IMR-90 (cell line): ENCODE data around the gene SRGAP3. TPM values are rescaled to one million over a fixed set of nuclear protein-coding genes. Genes with fewer than 3 reads are reported as not detected.

Experiments
- ATAC-seq: fragments of 200-7000 bp; cut with Tn5 transposase; 2 replicates; pipeline ENCODE4 v1.9.1; 2020; ENCODE audit warnings: low read depth, mild to moderate bottlenecking, moderate library complexity
- BruUV-seq: library from RNA; stranded (reverse); fragments of 400-500 nt; replicated peaks from 2 replicates; lab custom pipeline; 2021; lab: Mats Ljungman, UMichigan
- CTCF ChIA-PET: fragments of 300-600 bp; formaldehyde crosslinking; extraction: SDS; loops from one replicate; lab custom pipeline; 2021; ENCODE audit warnings: antibody characterized with exemption; lab: Yijun Ruan, JAX
- POLR2A ChIA-PET: fragments of 300-600 bp; sonication (Branson Sonifier 250); formaldehyde crosslinking; loops from one replicate; lab custom pipeline; 2022; ENCODE audit warnings: antibody characterized with exemption; ENCODE audit not compliant: unreplicated experiment; lab: Charles Lee
- DNase-seq: peaks from one replicate; pipeline ENCODE4 v3.0.0; 2013
- H2AFZ ChIP-seq: replicated peaks from 2 replicates; pipeline ENCODE3; 2013; ENCODE audit warnings: low read length, mild to moderate bottlenecking; ENCODE audit not compliant: poor library complexity
- H2AK5ac ChIP-seq: 2 replicates; pipeline ENCODE4 v1.6.1; 2013; ENCODE audit warnings: low read depth, low read length, inconsistent platforms
- H2AK9ac ChIP-seq: replicated peaks from 2 replicates; pipeline ENCODE3; 2013; ENCODE audit warnings: mild to moderate bottlenecking, low read depth, low read length, moderate library complexity; ENCODE audit not compliant: poor library complexity
- H2BK120ac ChIP-seq: 2 replicates; pipeline ENCODE4 v1.6.1; 2013; ENCODE audit warnings: low read depth, low read length, inconsistent platforms
- H2BK15ac ChIP-seq: 3 replicates; pipeline ENCODE4 v1.6.1; 2013; ENCODE audit warnings: low read depth, low read length, inconsistent platforms
- H2BK20ac ChIP-seq: 2 replicates; pipeline ENCODE4 v1.6.1; 2013; ENCODE audit warnings: low read depth, mild to moderate bottlenecking, inconsistent platforms, low read length, moderate library complexity
- H2BK5ac ChIP-seq: 2 replicates; pipeline ENCODE4 v1.6.1; 2013; ENCODE audit warnings: mild to moderate bottlenecking, low read depth, low read length, inconsistent platforms; ENCODE audit not compliant: poor library complexity, severe bottlenecking
- H3K14ac ChIP-seq: replicated peaks from 2 replicates; pipeline ENCODE4 v1.6.1; 2013; ENCODE audit warnings: low read depth, low read length, inconsistent platforms
- H3K18ac ChIP-seq: 2 replicates; pipeline ENCODE4 v1.6.1; 2013; ENCODE audit warnings: low read depth, low read length, control low read depth
- H3K23ac ChIP-seq: 2 replicates; pipeline ENCODE4 v1.6.1; 2013; ENCODE audit warnings: low read depth, low read length, inconsistent platforms
- H3K27ac ChIP-seq: 2 replicates; pipeline ENCODE4 v1.5.1; 2013; ENCODE audit warnings: mild to moderate bottlenecking, control low read depth, low read length; ENCODE audit not compliant: insufficient read depth
- H3K27me3 ChIP-seq: 2 replicates; pipeline ENCODE4 v1.6.1; 2013; ENCODE audit warnings: low read length; ENCODE audit not compliant: control insufficient read depth, insufficient read depth
- H3K36me3 ChIP-seq: 2 replicates; pipeline ENCODE4 v1.6.1; 2013; ENCODE audit warnings: low read length, mixed read lengths; ENCODE audit not compliant: control insufficient read depth, insufficient read depth
- H3K4ac ChIP-seq: 2 replicates; pipeline ENCODE4 v1.6.1; 2013; ENCODE audit warnings: low read depth, low read length, inconsistent platforms
- H3K4me1 ChIP-seq: 2 replicates; pipeline ENCODE4 v1.6.1; 2013; ENCODE audit warnings: low read length, mixed read lengths; ENCODE audit not compliant: control insufficient read depth, insufficient read depth
- H3K4me2 ChIP-seq: 2 replicates; pipeline ENCODE4 v1.6.1; 2013; ENCODE audit warnings: low read depth, mild to moderate bottlenecking, control low read depth, low read length, moderate library complexity
- H3K4me3 ChIP-seq: 2 replicates; pipeline ENCODE4 v1.5.1; 2013; ENCODE audit warnings: low read depth, mild to moderate bottlenecking, control low read depth, low read length, moderate library complexity; ENCODE audit not compliant: insufficient read depth
- H3K56ac ChIP-seq: 2 replicates; pipeline ENCODE4 v1.6.1; 2013; ENCODE audit warnings: low read length, inconsistent platforms; ENCODE audit not compliant: insufficient read depth; ENCODE audit errors: extremely low read depth
- H3K79me1 ChIP-seq, 2 experiments: 2 replicates each; pipeline ENCODE4 v1.6.1; 2013; ENCODE audit warnings: low read length in 2 of 2, inconsistent platforms in 1 of 2, low read depth in 1 of 2
- H3K9ac ChIP-seq: 2 replicates; pipeline ENCODE4 v1.6.1; 2013; ENCODE audit warnings: low read depth, low read length, control low read depth
- H3K9me1 ChIP-seq: 2 replicates; pipeline ENCODE4 v1.6.1; 2013; ENCODE audit warnings: low read length, inconsistent platforms; ENCODE audit not compliant: insufficient read depth
- H3K9me3 ChIP-seq: 2 replicates; pipeline ENCODE4 v1.6.1; 2013; ENCODE audit warnings: low read length; ENCODE audit not compliant: control insufficient read depth, insufficient read depth
- H4K20me1 ChIP-seq: 2 replicates; pipeline ENCODE4 v1.6.1; 2013; ENCODE audit warnings: low read length, inconsistent platforms; ENCODE audit not compliant: insufficient read depth
- H4K5ac ChIP-seq: 2 replicates; pipeline ENCODE4 v1.6.1; 2013; ENCODE audit warnings: mild to moderate bottlenecking, low read depth, low read length, control low read depth
- H4K8ac ChIP-seq, 2 experiments: 2 replicates each; pipeline ENCODE4 v1.6.1; 2013; ENCODE audit warnings: low read depth in 2 of 2, low read length in 2 of 2, control low read depth in 1 of 2, inconsistent platforms in 1 of 2
- H4K91ac ChIP-seq: 2 replicates; pipeline ENCODE4 v1.6.1; 2013; ENCODE audit warnings: low read depth, low read length, inconsistent platforms; ENCODE audit not compliant: insufficient read depth
- CEBPB ChIP-seq: IDR thresholded peaks from 2 replicates; pipeline ENCODE4 v1.6.1; 2012; ENCODE audit warnings: low read depth, low read length, improper control_type of control experiment
- CHD1 ChIP-seq: IDR thresholded peaks from 2 replicates; pipeline ENCODE4 v1.6.1; 2012; ENCODE audit warnings: low read depth, low read length, improper control_type of control experiment
- ELK1 ChIP-seq: fragments of 150-350 bp; IDR thresholded peaks from 2 replicates; pipeline ENCODE4 v1.6.1; 2016; ENCODE audit warnings: low read depth, mild to moderate bottlenecking, low read length, moderate library complexity, borderline replicate concordance
- MXI1 ChIP-seq: IDR thresholded peaks from 2 replicates; pipeline ENCODE4 v1.6.1; 2012; ENCODE audit warnings: low read depth, mild to moderate bottlenecking, low read length, moderate library complexity, borderline replicate concordance
- WGBS, 2 experiments: methylation state at CpG; one replicate each; pipeline versions ENCODE4 v1.1.5 to v1.1.7; 2013; ENCODE audit warnings: missing lambda C conversion rate in 2 of 2; ENCODE audit not compliant: insufficient read length in 1 of 2; ENCODE audit errors: extremely low coverage in 2 of 2; 5-methylcytosine and 5-hydroxymethylcytosine counted together
- dilution Hi-C: fragments of 300-500 bp; cut with HindIII; formaldehyde crosslinking; loops from one replicate; pipeline ENCODE4 v1.14.3; 2018; ENCODE audit warnings: low sequenced_read_pairs; ENCODE audit not compliant: unreplicated experiment
- in situ Hi-C: fragments of 300-500 bp; cut with MboI; formaldehyde crosslinking; loops from 3 replicates; pipeline ENCODE4 v1.14.3; 2019; ENCODE audit warnings: low sequenced_read_pairs, inconsistent platforms, mixed read lengths
- intact Hi-C: fragments of 100-400 bp; cut with micrococcal nuclease; formaldehyde crosslinking; loops from 2 replicates; pipeline ENCODE4 v1.10.0; 2022
- polyA plus RNA-seq, 3 experiments: library from polyadenylated mRNA; depleted of rRNA; stranded (reverse); fragments of >200 nt; gene quantifications; 2 replicates each; pipeline ENCODE4 v1.2.3, GENCODE V29; 2012; ENCODE audit warnings: low replicate concordance in 1 of 3
- total RNA-seq: library from RNA; depleted of rRNA; stranded (reverse); fragments of >200 nt; gene quantifications from 2 replicates; pipeline ENCODE4 v1.2.3, GENCODE V29; 2012

The SRGAP3 gene
- total and polyA plus RNA-seq, 2 of the 4 experiments (the other 2 are of a cell fraction) = 0.68 to 1.4 TPM

- peaks cover 6% of the 10 kb centered on the region for H3K27me3 ChIP-seq
- H2BK15ac ChIP-seq = no peak overlapping the region
- no peak overlapping the region for H3K56ac ChIP-seq
- no peak overlapping the region for H2BK20ac ChIP-seq
- no peak overlapping the region for H3K27ac ChIP-seq
- H2BK5ac ChIP-seq = no peak overlapping the region
- ChIA-PET POLR2A (no interaction called here), CTCF (no interaction called here)
- no peak overlapping the region for H3K4ac ChIP-seq
- H3K4me3 ChIP-seq = no peak overlapping the region
- no peak overlapping the region for H3K14ac ChIP-seq
- H3K9me1 ChIP-seq = no peaks in the 10 kb centered on the region
- H2AFZ ChIP-seq = no peak overlapping the region
- no peak overlapping the region for H4K5ac ChIP-seq
- no peak overlapping the region for H2AK9ac ChIP-seq
- no peak overlapping the region for H3K23ac ChIP-seq
- no CpG with 5 or more reads among the region's 6 CpGs for WGBS, 2 experiments
- no peak overlapping the region for H3K9ac ChIP-seq
- H4K91ac ChIP-seq = no peak overlapping the region
- no peak overlapping the region for H3K4me2 ChIP-seq
- DNase-seq (no peak), ATAC-seq (no peak)
- intact Hi-C loops = no loop called here
- no peaks in the 10 kb centered on the region for H3K4me1 ChIP-seq
- H3K79me1 ChIP-seq = no peaks in the 10 kb centered on the region
- no peaks in the 10 kb centered on the region for H4K20me1 ChIP-seq
- TF ChIP-seq MXI1 (no peak), ELK1 (no peak), CEBPB (no peak), CHD1 (no peak)
- H3K9me3 ChIP-seq = no peaks in the 10 kb centered on the region
- no peaks in the 10 kb centered on the region for H3K36me3 ChIP-seq
- H2BK120ac ChIP-seq = no peak overlapping the region
- dilution Hi-C loops = no loop called here
- no peak overlapping the region for H4K8ac ChIP-seq
- BruUV-seq = no TSS peak
- in situ Hi-C loops = no loop called here
- H3K18ac ChIP-seq = no peak overlapping the region
- no peak overlapping the region for H2AK5ac ChIP-seq
These were observed 18.4 kb downstream of the SRGAP3 start for GRCh38 chr3:9231006-9231405.
